Lung microvascular endothelial cell (primary cell): Measurements from ENCODE around the gene SLC10A1. TPM values are rescaled to one million over a fixed set of nuclear protein-coding genes. Genes with fewer than 3 reads are reported as not detected.

Experiments used
- total RNA-seq: library from RNA; depleted of rRNA; stranded (reverse); fragments of >200 nt; gene quantifications from 2 replicates; pipeline ENCODE4 v1.2.1, GENCODE V29; 2014

Gene SLC10A1
- total RNA-seq, 1 donor from 2014 or later = not detected

Other genes starting within 250 kb of the SLC10A1 start
- not detected in 2 replicates for gene CCDC177, start 222.4 kb downstream of the SLC10A1 start, total RNA-seq
- gene SUSD6, start 185.6 kb downstream of the SLC10A1 start, total RNA-seq = 8.1 and 11.3 TPM in 2 replicates
- gene SRSF5, start 30.1 kb downstream of the SLC10A1 start, total RNA-seq = 76.9 and 117 TPM in 2 replicates
- gene SMOC1, start 82.2 kb upstream of the SLC10A1 start, total RNA-seq = 0.87 and 5.2 TPM in 2 replicates